ENCODE measurements around the gene TMEM52.

- no peak for TF ChIP-seq CTCF (IDR thresholded peaks at IDR 0.05; ENCODE audit: borderline replicate concordance, extremely low read depth, low read length, poor library complexity, severe bottlenecking)
- TF ChIP-seq EZH2 (IDR thresholded peaks at IDR 0.05; ENCODE audit: borderline replicate concordance, low read depth, low read length, severe bottlenecking) = no peak
These were observed 39.1 kb downstream of the TMEM52 start for GRCh38 chr1:1879942-1880341.

Measured in DND-41 (cell line).